Esophagus squamous epithelium (tissue), 5 donors: ENCODE measurements around the gene POLN. TPM values are rescaled to one million over a fixed set of nuclear protein-coding genes. Genes with fewer than 3 reads are reported as not detected.

Experiments
- DNase-seq: peaks from one replicate; lab custom pipeline; 2025; lab: John Stamatoyannopoulos, UW
- H3K27ac ChIP-seq, 4 donors: fragments of 200-600 bp; sonication (generic); one replicate each; pipeline ENCODE4 v1.5.1; 2016 to 2019; ENCODE audit warnings: mild to moderate bottlenecking in 1 of 4
- H3K27me3 ChIP-seq, 4 donors: fragments of 200-600 bp; sonication (generic); 1 replicate in 3 of 4; 2 replicates in 1 of 4; pipeline versions ENCODE4 v1.5.1 to v1.6.0; 2017 to 2021; ENCODE audit warnings: antibody characterized with exemption in 1 of 4
- H3K36me3 ChIP-seq, 3 donors: fragments of 200-600 bp; sonication (generic); one replicate each; pipeline ENCODE4 v1.5.1; 2016 to 2019
- H3K4me1 ChIP-seq, 3 donors: fragments of 200-600 bp; sonication (generic); one replicate each; pipeline ENCODE4 v1.5.1; 2017 to 2019
- H3K4me3 ChIP-seq, 4 donors: fragments of 200-600 bp; sonication (generic); 1 replicate in 3 of 4; 2 replicates in 1 of 4; pipeline ENCODE4 v1.5.1; 2016 to 2019; ENCODE audit warnings: mild to moderate bottlenecking in 2 of 4, moderate library complexity in 1 of 4
- H3K9me3 ChIP-seq, 3 donors: fragments of 200-600 bp; sonication (generic); one replicate each; pipeline ENCODE4 v1.5.1; 2016 to 2019
- CTCF ChIP-seq, 6 experiments: fragments of 450-650 bp in 4 of 6; fragments of 200-600 bp in 2 of 6; sonication (generic) in 2 of 6; IDR thresholded peaks; one replicate each; pipeline ENCODE4 v1.5.1; 2016 to 2019; ENCODE audit warnings: antibody characterized with exemption in 6 of 6, mild to moderate bottlenecking in 4 of 6, moderate library complexity in 4 of 6
- POLR2A ChIP-seq, 4 donors: fragments of 450-650 bp; IDR thresholded peaks; one replicate each; pipeline ENCODE4 v1.6.1; 2017; ENCODE audit warnings: antibody characterized with exemption in 4 of 4, mild to moderate bottlenecking in 4 of 4, moderate library complexity in 3 of 4
- WGBS, 2 donors: methylation state at CpG; one replicate each; pipeline ENCODE4 v1.1.5; 2018; 5-methylcytosine and 5-hydroxymethylcytosine counted together
- intact Hi-C: fragments of 100-400 bp; cut with DNase I; formaldehyde crosslinking; loops from one replicate; pipeline ENCODE4 v1.15.0; 2022
- total RNA-seq, 4 donors: library from RNA; depleted of rRNA; stranded (reverse); fragments of >200 nt; gene quantifications; one replicate each; pipeline ENCODE4 v1.1.0, GENCODE V29; 2016
- donor health status: DM: yes; HTN: yes; CAD: no.

POLN gene
- total RNA-seq, 4 donors from 2014 or later: 0.19 to 1.5 (median 1.2) TPM

- TF ChIP-seq POLR2A (IDR thresholded peaks at IDR 0.05): no peak
- TF ChIP-seq CTCF (IDR thresholded peaks at IDR 0.05): no peak
- intact Hi-C loops: no loop called here
Measured at GRCh38 chr4:2269618-2270163, 27.8 kb upstream of the POLN start.

GRCh38 chr4:2269206-2269531, 27.2 kb upstream of the POLN start:
- Histone ChIP-seq H3K27ac (no peak overlapping the region), H3K27me3 (no peaks in the 10 kb centered on the region), H3K9me3 (no peaks in the 10 kb centered on the region), H3K36me3 (peaks cover 0 to 22% (median 0%) of the 10 kb centered on the region in 3 donors), H3K4me3 (no peak overlapping the region), H3K4me1 (peaks cover 0 to 24% (median 7%) of the 10 kb centered on the region in 3 donors)
- intact Hi-C loops: no loop called here
- 68 to 69% methylated on average over 2 of the region's 6 CpGs for WGBS, 2 donors
- DNase-seq: no peak
- TF ChIP-seq CTCF (IDR thresholded peaks at IDR 0.05): no peak
- no peak for TF ChIP-seq POLR2A (IDR thresholded peaks at IDR 0.05)

More at GRCh38 chr4:2269618-2270163, 27.8 kb upstream of the POLN start:
- Histone ChIP-seq H3K27me3 (no peaks in the 10 kb centered on the region), H3K4me1 (peaks cover 0 to 23% (median 7%) of the 10 kb centered on the region in 3 donors), H3K36me3 (peaks cover 0 to 22% (median 0%) of the 10 kb centered on the region in 3 donors), H3K9me3 (no peaks in the 10 kb centered on the region), H3K27ac (no peak overlapping the region), H3K4me3 (no peak overlapping the region)
- no peak for DNase-seq
- WGBS, 2 donors: 71 to 76% methylated on average over 5 to 6 of the region's 12 CpGs

GRCh38 chr4:2268357-2269205, 26.7 kb upstream of the POLN start:
- WGBS, 2 donors: 75 to 80% methylated on average over 1 to 7 of the region's 22 CpGs
- DNase-seq: no peak

GRCh38 chr4:2267841-2268240, 25.9 kb upstream of the POLN start:
- H3K4me3 ChIP-seq: no peak overlapping the region
- H3K36me3 ChIP-seq: peaks cover 0 to 19% (median 0%) of the 10 kb centered on the region in 3 donors
- H3K27ac ChIP-seq: no peak overlapping the region
- 100% methylated on average over 1 of the region's 12 CpGs; no CpG with 5 or more reads in 1 of the 2 donors for WGBS, 2 donors
- peaks cover under 1 to 37% (median 10%) of the 10 kb centered on the region in 3 donors for H3K4me1 ChIP-seq
- H3K9me3 ChIP-seq: no peaks in the 10 kb centered on the region
- no peaks in the 10 kb centered on the region for H3K27me3 ChIP-seq
- intact Hi-C loops: no loop called here
- DNase-seq: no peak
- TF ChIP-seq CTCF (IDR thresholded peaks at IDR 0.05) (no peak), POLR2A (IDR thresholded peaks at IDR 0.05) (no peak)

More at GRCh38 chr4:2268357-2269205, 26.7 kb upstream of the POLN start:
- Histone ChIP-seq H3K27me3 (no peaks in the 10 kb centered on the region), H3K4me3 (no peak overlapping the region), H3K9me3 (no peaks in the 10 kb centered on the region), H3K4me1 (peaks cover 0 to 30% (median 7%) of the 10 kb centered on the region in 3 donors), H3K27ac (no peak overlapping the region), H3K36me3 (peaks cover 0 to 22% (median 0%) of the 10 kb centered on the region in 3 donors)
- intact Hi-C loops: no loop called here
- TF ChIP-seq CTCF (IDR thresholded peaks at IDR 0.05): no peak
- no peak for TF ChIP-seq POLR2A (IDR thresholded peaks at IDR 0.05)

GRCh38 chr4:2267320-2267811, 25.4 kb upstream of the POLN start:
- peaks cover 4 to 42% (median 11%) of the 10 kb centered on the region in 3 donors for H3K4me1 ChIP-seq
- intact Hi-C loops: no loop called here
- H3K4me3 ChIP-seq: no peak overlapping the region
- TF ChIP-seq POLR2A (IDR thresholded peaks at IDR 0.05): no peak
- no peak for TF ChIP-seq CTCF (IDR thresholded peaks at IDR 0.05)
- H3K27me3 ChIP-seq: no peaks in the 10 kb centered on the region
- no peaks in the 10 kb centered on the region for H3K9me3 ChIP-seq
- H3K36me3 ChIP-seq: peaks cover 0 to 14% (median 0%) of the 10 kb centered on the region in 3 donors
- 58 to 85% methylated on average over 3 to 6 of the region's 18 CpGs for WGBS, 2 donors
- no peak for DNase-seq
- no peak overlapping the region for H3K27ac ChIP-seq
